ENCODE measurements around the gene TAMALIN.

TAMALIN gene

DNA sequence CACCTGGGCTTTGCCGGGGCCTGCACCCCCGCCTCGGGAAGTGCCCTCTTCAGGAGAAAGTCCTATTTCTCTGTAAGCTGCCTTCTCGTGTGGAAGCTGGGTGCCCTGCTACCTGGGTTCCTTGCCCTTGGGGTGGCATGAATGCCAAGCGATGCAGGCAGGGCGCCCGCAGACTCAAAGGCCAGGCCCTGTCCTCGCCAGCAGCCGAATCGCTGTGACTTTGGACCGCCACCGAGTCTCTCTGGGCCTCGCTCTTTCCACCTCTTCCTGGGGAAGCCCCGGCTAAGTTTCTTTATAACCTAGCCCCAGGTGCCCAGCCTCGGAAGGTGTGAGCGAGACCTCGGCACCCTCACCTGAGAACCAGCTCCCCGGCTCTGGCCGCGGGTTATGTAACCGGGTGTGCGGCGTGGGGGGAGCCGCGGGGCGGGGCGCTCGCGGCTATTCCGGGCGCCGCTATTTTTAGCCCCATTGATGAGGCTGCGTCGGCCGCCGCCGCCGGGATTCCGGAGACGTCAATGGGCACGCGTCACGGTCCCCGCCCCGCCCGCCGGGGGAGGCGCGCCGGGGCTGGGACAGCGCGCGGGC, 29.9 kb downstream of the TAMALIN start:
- no peaks in the 10 kb centered on the region for H3K36me3 ChIP-seq (ENCODE audit: control insufficient read depth, insufficient read depth, low read length)
- H3K4me3 ChIP-seq (ENCODE audit: low read length): no peak overlapping the region
- no peak overlapping the region for H3K23ac ChIP-seq (ENCODE audit: low read length)
- H2BK120ac ChIP-seq (ENCODE audit: low read depth, low read length): no peak overlapping the region
- peaks cover 9% of the 10 kb centered on the region for H3K79me1 ChIP-seq (ENCODE audit: low read length)
- peak; percentile 79 for DNase-seq
- H3K4me1 ChIP-seq (ENCODE audit: control insufficient read depth, low read depth, low read length): peaks cover 3% of the 10 kb centered on the region
- H3K27me3 ChIP-seq (ENCODE audit: insufficient read depth, low read length, poor library complexity): no peaks in the 10 kb centered on the region
- no peaks in the 10 kb centered on the region for H3K79me2 ChIP-seq (ENCODE audit: control insufficient read depth, insufficient read depth, low read length)
- no peak overlapping the region for H4K8ac ChIP-seq (ENCODE audit: low read depth, low read length)
- peak overlapping the region; percentile 65 for H3K18ac ChIP-seq (ENCODE audit: low read length)
- no peak overlapping the region for H2BK15ac ChIP-seq (replicated peaks; ENCODE audit: low read depth)
- H3K9ac ChIP-seq (ENCODE audit: low read length): peak overlapping the region; percentile 32
- peak overlapping the region; percentile 44 for H3K56ac ChIP-seq (ENCODE audit: low read length)
- H2AK5ac ChIP-seq (ENCODE audit: low read length): no peak overlapping the region
- no peak overlapping the region for H3K4ac ChIP-seq (ENCODE audit: low read depth, low read length)
- H4K5ac ChIP-seq (ENCODE audit: low read length): no peak overlapping the region
- WGBS (ENCODE audit: extremely low coverage, insufficient coverage, low lambda C conversion rate): no CpG with 5 or more reads among the region's 53 CpGs
- no peak overlapping the region for H2BK5ac ChIP-seq (ENCODE audit: low read length)
- H3K27ac ChIP-seq (ENCODE audit: low read depth, low read length): no peak overlapping the region
- H3K4me2 ChIP-seq (ENCODE audit: low read length): peak overlapping the region; percentile 59

DNA sequence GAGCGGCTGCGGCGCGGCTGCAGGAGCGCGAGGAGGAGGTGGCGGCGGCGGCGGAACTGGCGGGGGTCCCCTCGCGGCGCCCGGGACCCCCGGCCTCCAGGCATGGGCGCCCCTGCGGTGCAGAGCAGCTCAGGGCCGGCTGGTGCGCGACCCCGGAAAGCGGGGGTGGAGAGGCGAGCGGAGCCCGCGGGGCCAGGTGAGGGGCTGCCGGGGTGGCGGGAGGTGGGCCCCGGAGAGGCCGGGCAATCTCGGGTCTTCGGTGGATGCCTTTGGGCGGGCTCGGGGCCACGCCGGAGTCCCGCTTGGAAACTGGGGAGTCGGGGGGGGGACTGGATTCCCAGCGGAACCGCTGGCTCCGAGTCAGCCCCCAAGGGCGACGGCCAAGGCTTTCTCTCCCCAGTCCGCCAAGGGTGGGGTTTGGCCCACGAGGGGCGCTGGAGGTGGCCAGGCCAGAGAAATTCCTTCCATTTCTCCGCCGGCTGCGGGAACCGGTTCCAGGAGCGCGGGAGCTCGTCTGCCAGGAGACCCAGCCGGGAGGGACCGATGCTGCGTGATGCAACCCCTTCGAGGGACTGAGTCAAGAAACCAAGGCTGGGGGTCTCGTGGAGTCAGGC, 30.6 kb downstream of the TAMALIN start:
- H3K18ac ChIP-seq (ENCODE audit: low read length): peak overlapping the region; percentile 60
- no CpG with 5 or more reads among the region's 59 CpGs for WGBS (ENCODE audit: extremely low coverage, insufficient coverage, low lambda C conversion rate)
- H3K4me1 ChIP-seq (ENCODE audit: control insufficient read depth, low read depth, low read length): peaks cover 3% of the 10 kb centered on the region
- no peak overlapping the region for H4K5ac ChIP-seq (ENCODE audit: low read length)
- H3K4ac ChIP-seq (ENCODE audit: low read depth, low read length): peak overlapping the region; percentile 38
- peak overlapping the region; percentile 83 for H3K56ac ChIP-seq (ENCODE audit: low read length)
- peak overlapping the region; percentile 71 for H3K4me3 ChIP-seq (ENCODE audit: low read length)
- H3K79me2 ChIP-seq (ENCODE audit: control insufficient read depth, insufficient read depth, low read length): no peaks in the 10 kb centered on the region
- H3K23ac ChIP-seq (ENCODE audit: low read length): no peak overlapping the region
- peak; percentile 72 for DNase-seq
- H4K8ac ChIP-seq (ENCODE audit: low read depth, low read length): peak overlapping the region; percentile 97
- peaks cover 9% of the 10 kb centered on the region for H3K79me1 ChIP-seq (ENCODE audit: low read length)
- H2BK5ac ChIP-seq (ENCODE audit: low read length): no peak overlapping the region
- H2BK120ac ChIP-seq (ENCODE audit: low read depth, low read length): no peak overlapping the region
- no peak overlapping the region for H3K27ac ChIP-seq (ENCODE audit: low read depth, low read length)
- H3K27me3 ChIP-seq (ENCODE audit: insufficient read depth, low read length, poor library complexity): no peaks in the 10 kb centered on the region
- H3K9ac ChIP-seq (ENCODE audit: low read length): peak overlapping the region; percentile 73
- H2AK5ac ChIP-seq (ENCODE audit: low read length): no peak overlapping the region
- H3K4me2 ChIP-seq (ENCODE audit: low read length): peak overlapping the region; percentile 79
- no peaks in the 10 kb centered on the region for H3K36me3 ChIP-seq (ENCODE audit: control insufficient read depth, insufficient read depth, low read length)
- H2BK15ac ChIP-seq (replicated peaks; ENCODE audit: low read depth): no peak overlapping the region

DNA sequence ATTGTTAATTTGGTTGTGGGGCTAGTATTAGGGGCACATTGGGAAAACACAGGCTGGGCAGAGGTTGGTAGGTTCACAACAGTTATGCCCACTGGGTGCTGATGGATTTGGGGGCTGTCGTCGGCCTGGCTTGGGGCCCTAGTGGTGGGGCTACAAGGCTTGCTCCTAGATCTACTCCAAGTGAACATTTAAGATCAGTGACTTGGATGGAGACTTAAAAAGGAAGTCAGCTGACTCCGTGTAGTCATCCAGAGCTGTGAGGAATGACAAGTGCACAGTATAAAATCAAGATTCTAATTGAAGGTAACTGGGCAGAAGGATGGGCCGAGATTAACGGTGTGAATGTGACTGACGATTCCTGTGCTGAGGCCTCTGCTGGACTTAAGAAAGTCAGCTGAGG, 31.7 kb downstream of the TAMALIN start:
- no peak overlapping the region for H4K5ac ChIP-seq (ENCODE audit: low read length)
- no peak overlapping the region for H3K4ac ChIP-seq (ENCODE audit: low read depth, low read length)
- no peaks in the 10 kb centered on the region for H3K36me3 ChIP-seq (ENCODE audit: control insufficient read depth, insufficient read depth, low read length)
- peaks cover under 1% of the 10 kb centered on the region for H3K4me1 ChIP-seq (ENCODE audit: control insufficient read depth, low read depth, low read length)
- H2AK5ac ChIP-seq (ENCODE audit: low read length): no peak overlapping the region
- no peaks in the 10 kb centered on the region for H3K79me2 ChIP-seq (ENCODE audit: control insufficient read depth, insufficient read depth, low read length)
- no peak overlapping the region for H2BK120ac ChIP-seq (ENCODE audit: low read depth, low read length)
- no peak overlapping the region for H3K18ac ChIP-seq (ENCODE audit: low read length)
- no peak for DNase-seq
- H3K23ac ChIP-seq (ENCODE audit: low read length): no peak overlapping the region
- H3K56ac ChIP-seq (ENCODE audit: low read length): peak overlapping the region; percentile 22
- WGBS (ENCODE audit: extremely low coverage, insufficient coverage, low lambda C conversion rate): no CpG with 5 or more reads among the region's 6 CpGs
- H3K4me2 ChIP-seq (ENCODE audit: low read length): no peak overlapping the region
- peaks cover 9% of the 10 kb centered on the region for H3K79me1 ChIP-seq (ENCODE audit: low read length)
- no peak overlapping the region for H3K4me3 ChIP-seq (ENCODE audit: low read length)
- no peak overlapping the region for H4K8ac ChIP-seq (ENCODE audit: low read depth, low read length)
- H3K27ac ChIP-seq (ENCODE audit: low read depth, low read length): no peak overlapping the region
- no peak overlapping the region for H2BK15ac ChIP-seq (replicated peaks; ENCODE audit: low read depth)
- peak overlapping the region; percentile 39 for H3K9ac ChIP-seq (ENCODE audit: low read length)
- no peaks in the 10 kb centered on the region for H3K27me3 ChIP-seq (ENCODE audit: insufficient read depth, low read length, poor library complexity)
- H2BK5ac ChIP-seq (ENCODE audit: low read length): no peak overlapping the region

DNA sequence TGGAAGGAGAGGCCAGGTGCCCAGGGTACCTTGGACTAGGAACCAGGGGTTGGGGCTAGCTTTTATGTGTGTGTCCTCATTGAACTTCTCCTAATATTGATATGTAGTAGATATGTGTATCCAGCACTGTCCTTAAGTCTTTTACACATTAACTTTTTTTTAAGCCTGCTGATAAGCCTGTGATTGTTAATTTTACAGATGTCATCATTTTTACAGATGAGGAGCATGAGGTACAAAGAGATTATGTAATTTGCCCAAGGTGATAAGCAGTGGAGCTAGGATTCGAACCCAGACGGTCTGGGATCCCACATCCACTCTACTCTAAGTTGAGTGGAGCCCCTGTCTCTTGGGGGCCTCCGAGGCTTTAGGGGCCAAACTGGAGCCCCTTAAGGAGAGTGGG, 34.3 kb downstream of the TAMALIN start:
- no peak overlapping the region for H4K8ac ChIP-seq (ENCODE audit: low read depth, low read length)
- no peak overlapping the region for H3K18ac ChIP-seq (ENCODE audit: low read length)
- no peak overlapping the region for H3K4me3 ChIP-seq (ENCODE audit: low read length)
- H4K5ac ChIP-seq (ENCODE audit: low read length): no peak overlapping the region
- no peaks in the 10 kb centered on the region for H3K4me1 ChIP-seq (ENCODE audit: control insufficient read depth, low read depth, low read length)
- no peak overlapping the region for H2BK120ac ChIP-seq (ENCODE audit: low read depth, low read length)
- no peak overlapping the region for H2BK15ac ChIP-seq (replicated peaks; ENCODE audit: low read depth)
- no peak overlapping the region for H2AK5ac ChIP-seq (ENCODE audit: low read length)
- no CpG with 5 or more reads among the region's 3 CpGs for WGBS (ENCODE audit: extremely low coverage, insufficient coverage, low lambda C conversion rate)
- no peak overlapping the region for H2BK5ac ChIP-seq (ENCODE audit: low read length)
- H3K79me2 ChIP-seq (ENCODE audit: control insufficient read depth, insufficient read depth, low read length): no peaks in the 10 kb centered on the region
- H3K36me3 ChIP-seq (ENCODE audit: control insufficient read depth, insufficient read depth, low read length): no peaks in the 10 kb centered on the region
- H3K23ac ChIP-seq (ENCODE audit: low read length): no peak overlapping the region
- H3K79me1 ChIP-seq (ENCODE audit: low read length): peaks cover 9% of the 10 kb centered on the region
- H3K56ac ChIP-seq (ENCODE audit: low read length): no peak overlapping the region
- no peak overlapping the region for H3K27ac ChIP-seq (ENCODE audit: low read depth, low read length)
- no peak overlapping the region for H3K4ac ChIP-seq (ENCODE audit: low read depth, low read length)
- H3K4me2 ChIP-seq (ENCODE audit: low read length): no peak overlapping the region
- H3K27me3 ChIP-seq (ENCODE audit: insufficient read depth, low read length, poor library complexity): no peaks in the 10 kb centered on the region
- no peak for DNase-seq
- no peak overlapping the region for H3K9ac ChIP-seq (ENCODE audit: low read length)

DNA sequence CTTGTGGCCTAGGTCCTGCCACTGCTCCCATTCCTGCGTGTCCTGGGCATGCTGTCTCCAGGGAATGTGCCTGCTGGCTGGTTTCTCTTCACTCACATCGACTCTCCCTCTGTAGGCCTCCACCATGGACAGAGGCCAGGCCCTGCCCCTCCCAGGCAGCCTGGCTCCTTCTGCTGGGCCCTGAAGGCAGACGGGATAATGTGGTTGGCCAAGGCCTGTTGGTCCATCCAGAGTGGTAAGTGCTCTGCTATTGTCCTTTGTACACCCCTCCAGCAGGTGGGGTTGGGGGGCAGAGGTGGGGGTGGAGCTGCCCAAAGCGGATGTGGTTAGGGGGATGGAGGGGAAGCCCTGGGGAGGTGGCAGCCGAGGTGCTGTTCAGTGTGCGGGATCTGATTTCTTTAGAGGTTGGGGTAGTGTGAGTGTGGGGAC, 35.0 kb downstream of the TAMALIN start:
- Histone ChIP-seq H3K18ac (ENCODE audit: low read length) (no peak overlapping the region), H3K9ac (ENCODE audit: low read length) (no peak overlapping the region), H4K8ac (ENCODE audit: low read depth, low read length) (no peak overlapping the region), H2BK5ac (ENCODE audit: low read length) (no peak overlapping the region), H3K4ac (ENCODE audit: low read depth, low read length) (no peak overlapping the region), H2AK5ac (ENCODE audit: low read length) (no peak overlapping the region), H3K79me1 (ENCODE audit: low read length) (peaks cover 9% of the 10 kb centered on the region), H3K79me2 (ENCODE audit: control insufficient read depth, insufficient read depth, low read length) (no peaks in the 10 kb centered on the region), H3K23ac (ENCODE audit: low read length) (no peak overlapping the region), H4K5ac (ENCODE audit: low read length) (no peak overlapping the region), H3K4me1 (ENCODE audit: control insufficient read depth, low read depth, low read length) (no peaks in the 10 kb centered on the region), H3K27ac (ENCODE audit: low read depth, low read length) (no peak overlapping the region), H3K56ac (ENCODE audit: low read length) (no peak overlapping the region), H3K27me3 (ENCODE audit: insufficient read depth, low read length, poor library complexity) (no peaks in the 10 kb centered on the region), H2BK15ac (replicated peaks; ENCODE audit: low read depth) (no peak overlapping the region), H3K4me2 (ENCODE audit: low read length) (no peak overlapping the region), H3K4me3 (ENCODE audit: low read length) (no peak overlapping the region), H2BK120ac (ENCODE audit: low read depth, low read length) (no peak overlapping the region), H3K36me3 (ENCODE audit: control insufficient read depth, insufficient read depth, low read length) (no peaks in the 10 kb centered on the region)
- WGBS (ENCODE audit: extremely low coverage, insufficient coverage, low lambda C conversion rate): no CpG with 5 or more reads among the region's 6 CpGs
- peak; percentile 83 for DNase-seq

All from mesendoderm (in vitro differentiated cells).